HG03066 (cell line): ENCODE data around the gene PFKFB3.
"Not testable (repeated sequence)": the region's sequence is repeated elsewhere in the genome, so short reads cannot be mapped to it uniquely, and the experiment has no call there.

ENCODE experiments used
- ATAC-seq: cut with Tn5 transposase; IDR thresholded peaks from one replicate; pipeline ENCODE4 v1.9.1; 2021; ENCODE audit warnings: low read depth; ENCODE audit not compliant: unreplicated experiment

PFKFB3 gene

GRCh38 chr10:6202684-6203330, at the start of gene PFKFB3:
TSS of gene PFKFB3 (plus strand) at chr10:6202932. CDS start at chr10:6203261, 329 bp downstream.
- ATAC-seq, result peak; percentile 67

DNA sequence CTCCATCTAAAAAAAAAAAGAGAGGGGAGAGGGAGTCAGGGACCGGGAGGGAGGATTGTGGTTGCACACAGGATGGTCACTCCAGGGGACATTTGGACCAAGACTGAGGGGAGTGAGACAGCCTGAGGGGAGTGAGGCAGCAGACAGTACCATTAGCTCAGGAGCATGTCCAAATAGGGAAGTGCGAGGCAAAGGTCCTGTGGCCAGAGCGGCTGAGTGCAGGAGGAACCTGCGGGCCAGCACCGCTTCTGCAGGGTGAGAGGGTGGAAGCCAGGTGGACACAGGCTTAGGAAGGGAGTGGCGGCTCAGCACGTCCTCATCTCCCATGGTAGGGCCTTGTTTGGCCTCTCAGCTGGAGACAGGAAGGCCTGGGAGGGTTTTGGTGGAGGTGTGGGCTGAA, 48.9 kb upstream of the PFKFB3 start:
- no peak for ATAC-seq

- no peak for ATAC-seq
These were observed 48.2 kb upstream of the PFKFB3 start for GRCh38 chr10:6154566-6154965.

GRCh38 chr10:6158276-6158675, 44.5 kb upstream of the PFKFB3 start:
- ATAC-seq, result no peak

DNA sequence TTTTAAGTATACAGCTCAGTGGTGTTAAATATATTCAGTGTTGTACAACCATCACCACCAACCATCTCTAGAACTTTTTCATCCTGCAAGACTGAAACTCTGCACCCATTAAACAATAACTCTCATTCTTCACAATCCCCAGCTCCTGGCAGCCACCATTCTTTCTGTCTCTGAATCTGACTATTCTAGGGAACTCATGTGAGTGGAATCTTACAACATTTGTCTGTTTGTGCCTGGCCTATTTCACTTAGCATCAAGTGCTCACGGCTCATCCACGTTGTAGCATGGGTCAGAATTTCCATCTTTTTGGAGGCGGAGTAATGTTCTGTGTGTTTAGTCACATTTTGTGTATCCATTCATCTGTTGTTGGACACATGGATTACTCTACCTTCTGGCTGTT, 40.8 kb upstream of the PFKFB3 start:
- no peak for ATAC-seq

GRCh38 chr10:6162589-6163356, 40.0 kb upstream of the PFKFB3 start:
- no peak for ATAC-seq

DNA sequence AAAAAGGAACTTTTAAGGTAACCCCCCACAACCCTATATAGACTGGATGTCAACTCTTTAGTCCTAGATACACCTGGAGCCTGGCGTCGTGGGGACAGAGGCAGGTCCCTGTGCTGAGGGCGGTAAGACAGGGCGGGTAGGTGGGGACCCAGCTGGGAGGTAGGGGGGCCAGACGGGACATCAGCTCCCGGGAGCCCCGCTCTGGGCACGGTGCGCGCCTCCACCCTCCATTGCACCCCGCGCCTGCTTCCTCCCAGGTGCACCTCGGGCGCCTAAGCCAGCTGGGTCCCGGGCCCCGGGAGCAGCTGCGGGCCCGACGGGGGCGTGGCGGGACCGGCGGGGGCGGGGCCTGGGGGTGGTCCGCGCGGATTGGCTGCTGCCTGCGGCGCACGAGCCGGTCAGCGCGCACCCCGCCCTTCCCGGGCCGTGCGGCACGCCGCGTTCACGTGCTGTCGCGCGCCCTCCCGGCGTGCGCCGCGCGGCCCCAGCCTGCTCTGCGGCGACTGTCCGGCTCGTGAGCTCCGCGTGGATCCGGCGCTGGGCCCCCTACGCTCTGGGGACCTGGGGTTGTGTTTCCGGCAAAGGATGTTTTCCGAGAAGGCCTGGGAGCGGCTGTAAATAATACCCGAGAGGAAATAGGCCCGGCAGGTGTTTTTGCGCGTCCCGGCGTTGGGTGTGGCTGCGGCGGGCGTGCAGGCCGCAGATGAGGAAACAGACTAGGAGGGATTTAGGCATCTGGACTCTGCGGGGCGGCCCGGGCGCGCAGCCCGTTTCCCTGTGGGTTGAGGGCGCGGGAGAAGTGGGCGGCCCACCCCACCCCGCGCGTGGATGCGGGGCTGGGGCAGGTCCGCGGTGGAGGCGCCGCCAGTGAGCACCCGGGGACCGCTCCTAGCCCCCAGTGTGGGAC, 39.1 kb upstream of the PFKFB3 start:
- peak; percentile 79 for ATAC-seq

- peak; percentile 16 for ATAC-seq
These were observed 38.2 kb upstream of the PFKFB3 start for GRCh38 chr10:6164271-6165095.

GRCh38 chr10:6165221-6165725, 37.5 kb upstream of the PFKFB3 start:
- no peak for ATAC-seq

GRCh38 chr10:6165933-6166332, 36.8 kb upstream of the PFKFB3 start:
- not testable (repeated sequence) for ATAC-seq

DNA sequence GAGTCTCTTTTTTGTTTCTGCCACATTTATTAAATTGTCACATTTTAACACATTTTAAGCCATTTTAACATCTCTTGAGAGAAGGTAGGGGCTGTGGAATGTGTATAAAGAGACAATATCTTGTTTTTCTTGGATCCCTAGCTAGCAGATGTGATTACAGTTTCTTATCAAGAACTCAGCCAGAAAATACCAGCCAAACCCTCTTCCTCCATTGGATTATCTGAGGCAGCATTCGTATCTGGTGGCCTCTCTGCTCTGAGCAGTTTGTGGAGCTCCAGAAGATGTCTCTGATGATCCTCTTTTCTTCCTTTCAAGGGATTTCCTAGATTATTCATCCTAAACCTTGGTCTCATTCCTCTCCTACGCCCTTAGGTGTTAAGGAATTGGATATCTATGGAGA, 35.3 kb upstream of the PFKFB3 start:
- ATAC-seq, result no peak

DNA sequence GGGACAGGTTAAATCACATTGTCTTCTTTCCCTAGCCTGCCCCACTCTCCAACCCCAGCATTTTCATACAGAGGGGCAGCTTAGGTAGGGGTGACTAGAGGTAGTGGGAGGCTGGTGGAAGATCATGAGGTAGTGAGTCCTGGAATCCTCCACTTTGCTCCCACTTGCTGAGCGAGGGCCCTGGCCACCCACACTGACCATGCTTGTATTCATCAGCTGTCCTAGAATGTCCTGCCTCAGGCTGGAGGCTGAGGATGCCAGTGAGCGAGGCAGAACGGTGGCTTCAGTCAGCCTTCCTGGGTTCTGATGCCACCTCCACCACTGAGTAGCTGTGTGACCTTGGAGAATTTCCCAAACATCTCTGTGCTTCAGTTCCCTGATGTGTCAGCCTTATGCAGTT, 34.6 kb upstream of the PFKFB3 start:
- ATAC-seq, result no peak

DNA sequence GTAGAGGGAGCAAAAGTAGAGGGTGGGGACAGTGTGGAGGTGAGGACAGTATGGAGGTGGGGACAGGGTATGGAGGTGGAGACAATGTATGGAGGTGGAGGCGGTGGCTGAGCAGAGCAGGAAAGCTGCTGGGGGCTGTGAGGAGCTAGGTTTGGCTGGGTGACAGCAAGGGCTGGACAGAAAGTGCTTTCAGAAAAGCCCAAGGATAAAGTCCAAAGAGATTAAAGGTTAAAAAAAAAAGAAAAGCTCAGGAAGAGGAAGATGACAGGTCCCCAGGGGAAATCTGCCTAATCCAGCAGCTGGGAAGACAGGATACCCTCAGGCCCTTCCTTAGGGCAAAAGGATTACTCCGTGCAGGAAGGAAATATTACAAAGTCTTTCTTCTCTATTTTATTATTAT, 32.1 kb upstream of the PFKFB3 start:
- no peak for ATAC-seq

DNA sequence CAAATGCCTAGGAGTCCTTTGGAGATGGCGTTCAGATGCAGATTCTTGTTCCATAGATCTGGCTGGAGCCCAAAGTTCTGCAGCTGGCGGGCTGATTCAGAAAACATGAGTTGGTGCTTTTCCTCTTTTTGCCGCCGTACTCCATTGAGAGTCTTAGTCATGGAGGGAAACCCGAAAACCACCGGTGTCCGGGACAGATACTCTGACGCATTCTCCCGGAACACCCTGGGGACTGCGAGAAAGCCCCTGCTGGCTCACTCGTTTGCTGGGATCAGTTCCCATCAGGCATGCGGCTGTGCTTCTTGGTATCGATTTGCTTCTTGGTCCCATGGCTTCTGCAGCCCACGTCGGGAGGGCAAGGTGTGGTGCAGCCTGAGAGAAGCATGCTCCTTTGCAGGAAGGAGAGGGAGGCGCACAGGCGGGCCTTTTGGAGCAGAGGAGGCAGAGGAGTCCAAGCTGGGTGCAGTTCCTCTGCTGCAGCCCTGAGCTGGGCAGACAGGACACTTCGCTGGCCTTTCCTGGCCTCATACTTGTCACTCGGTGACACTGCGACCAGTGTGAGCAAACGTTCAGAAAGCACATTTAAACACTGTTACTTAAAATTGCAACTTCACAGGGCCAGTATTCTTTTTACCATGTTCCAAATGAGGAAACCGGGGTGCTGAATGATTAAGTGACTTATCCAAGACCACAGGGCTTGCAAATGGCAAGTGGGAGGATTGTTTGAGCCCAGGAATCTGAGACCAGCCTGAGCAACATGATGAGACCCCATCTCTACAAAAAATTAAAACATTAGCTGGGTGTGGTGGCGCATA, 30.6 kb upstream of the PFKFB3 start:
- ATAC-seq, result no peak

- no peak for ATAC-seq
These were observed 29.5 kb upstream of the PFKFB3 start for GRCh38 chr10:6173203-6173602.

DNA sequence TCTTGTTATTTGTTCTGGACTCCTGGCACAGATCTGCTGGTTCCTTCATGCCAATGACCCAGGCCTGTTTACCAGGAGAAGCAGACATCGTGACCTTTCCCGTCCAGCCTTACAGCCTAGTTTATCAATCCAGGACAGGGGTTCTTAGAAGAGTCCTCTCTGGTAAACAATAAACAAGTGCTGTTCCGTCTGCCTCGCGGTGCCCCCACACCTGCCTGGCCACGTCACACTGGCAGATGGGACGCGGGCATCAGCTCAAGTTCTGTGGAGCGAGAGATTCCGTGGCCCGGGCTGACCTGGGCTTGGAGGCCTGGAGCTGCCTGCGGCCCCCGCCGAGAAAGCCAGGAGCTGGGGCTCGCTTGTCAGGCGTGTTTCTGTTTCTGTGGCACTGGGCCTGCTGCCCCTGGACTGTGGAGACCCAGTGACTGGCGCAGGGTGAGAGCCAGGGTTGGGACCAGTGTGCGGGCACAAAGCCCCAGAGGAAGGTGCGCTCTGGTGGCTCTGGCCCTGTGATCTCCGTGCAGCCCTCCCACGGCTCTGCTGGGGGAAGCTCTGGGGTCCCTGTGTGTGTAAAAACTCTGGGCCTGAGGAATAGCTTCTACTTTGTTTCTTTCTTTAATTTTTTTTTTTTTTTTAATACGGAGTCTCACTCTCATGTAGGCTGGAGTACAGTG, 28.4 kb upstream of the PFKFB3 start:
- ATAC-seq, result no peak

- ATAC-seq, result no peak
These were observed 27.2 kb upstream of the PFKFB3 start for GRCh38 chr10:6175329-6176055.

- no peak for ATAC-seq
These were observed 26.0 kb upstream of the PFKFB3 start for GRCh38 chr10:6176691-6177231.
